Measurements from ENCODE around the gene TAPBPL.
A peak's percentile ranks its signal among the peaks of the same experiment; 100 is the strongest.

Gene TAPBPL

GRCh38 chr12:6500466-6500865 lies 48.6 kb downstream of the TAPBPL start:
- H3K27ac Mint-ChIP-seq, result no peak overlapping the region
- H3K4me1 Mint-ChIP-seq, result peaks cover 1% of the 10 kb centered on the region
- no peaks in the 10 kb centered on the region for H3K27me3 Mint-ChIP-seq (ENCODE audit: low read depth)
- H3K4me3 Mint-ChIP-seq, result no peak overlapping the region
- H3K9me3 Mint-ChIP-seq, result no peaks in the 10 kb centered on the region
- TF ChIP-seq CTCF (IDR thresholded peaks at IDR 0.05; ENCODE audit: unreplicated experiment in 3 of 3), result no peak
- H3K36me3 Mint-ChIP-seq (ENCODE audit: low read depth), result peaks cover 24% of the 10 kb centered on the region

GRCh38 chr12:6507102-6507998 lies 55.5 kb downstream of the TAPBPL start:
- no peak for TF ChIP-seq CTCF (IDR thresholded peaks at IDR 0.05; ENCODE audit: unreplicated experiment in 3 of 3)
- Mint-ChIP-seq H3K36me3 (ENCODE audit: low read depth) (peaks cover 52% of the 10 kb centered on the region), H3K27me3 (ENCODE audit: low read depth) (no peaks in the 10 kb centered on the region), H3K9me3 (no peaks in the 10 kb centered on the region), H3K27ac (peak overlapping the region in 2 of 3 experiments; percentile 33 to 37), H3K4me1 (no peaks in the 10 kb centered on the region), H3K4me3 (no peak overlapping the region)

GRCh38 chr12:6508087-6508486 lies 56.2 kb downstream of the TAPBPL start:
- Mint-ChIP-seq H3K4me1 (no peaks in the 10 kb centered on the region), H3K27me3 (ENCODE audit: low read depth) (no peaks in the 10 kb centered on the region), H3K27ac (peak overlapping the region in 1 of 3 experiments; percentile 37), H3K36me3 (ENCODE audit: low read depth) (peaks cover 57% of the 10 kb centered on the region), H3K4me3 (no peak overlapping the region), H3K9me3 (no peaks in the 10 kb centered on the region)
- TF ChIP-seq CTCF (IDR thresholded peaks at IDR 0.05; ENCODE audit: unreplicated experiment in 3 of 3), result no peak
